GM19372 (cell line): ENCODE results near the gene PACRG.

ENCODE experiments used
- ATAC-seq: cut with Tn5 transposase; IDR thresholded peaks from one replicate; pipeline ENCODE4 v1.9.1; 2021; ENCODE audit warnings: mild to moderate bottlenecking, low read depth, moderate library complexity; ENCODE audit not compliant: unreplicated experiment

Gene PACRG

DNA sequence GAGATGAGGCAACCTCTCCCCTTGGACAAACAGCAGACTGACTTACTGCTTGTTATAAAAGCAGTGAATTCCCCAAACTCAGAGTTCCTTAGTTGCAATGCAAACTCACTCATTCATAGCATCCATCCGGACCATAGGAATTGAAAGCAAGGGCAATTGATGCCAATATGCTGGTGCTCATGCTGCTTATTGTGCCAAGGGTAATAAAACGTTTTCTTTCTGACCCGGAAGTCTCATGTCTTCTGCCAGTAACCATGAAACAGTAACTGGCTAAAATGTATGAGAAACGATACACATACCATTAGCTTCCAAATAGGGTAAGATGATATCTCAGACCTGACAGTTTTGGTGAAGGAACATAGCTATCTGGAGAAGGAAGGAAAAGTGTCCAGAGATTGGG is 18.3 kb upstream of the PACRG start:
- no peak for ATAC-seq

DNA sequence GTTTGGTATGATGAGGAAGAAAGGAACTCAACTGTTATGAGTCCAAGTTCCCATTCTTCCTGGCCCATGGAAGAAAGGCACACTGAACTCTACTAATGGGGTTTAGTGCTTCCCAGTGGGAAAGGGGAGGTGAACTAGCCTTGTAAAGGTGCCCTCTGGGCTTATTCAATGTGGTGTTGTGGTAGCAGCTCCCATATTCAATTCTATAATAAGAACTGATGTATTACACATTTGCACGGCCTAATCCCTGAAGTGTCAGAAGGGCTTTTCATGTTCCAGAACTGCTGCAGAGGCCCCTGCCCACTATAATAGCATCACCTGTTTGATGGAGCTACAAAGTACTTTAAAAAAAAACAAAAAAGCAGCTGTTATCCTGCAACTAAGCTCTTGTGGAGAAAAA is 17.4 kb upstream of the PACRG start:
- no peak for ATAC-seq

DNA sequence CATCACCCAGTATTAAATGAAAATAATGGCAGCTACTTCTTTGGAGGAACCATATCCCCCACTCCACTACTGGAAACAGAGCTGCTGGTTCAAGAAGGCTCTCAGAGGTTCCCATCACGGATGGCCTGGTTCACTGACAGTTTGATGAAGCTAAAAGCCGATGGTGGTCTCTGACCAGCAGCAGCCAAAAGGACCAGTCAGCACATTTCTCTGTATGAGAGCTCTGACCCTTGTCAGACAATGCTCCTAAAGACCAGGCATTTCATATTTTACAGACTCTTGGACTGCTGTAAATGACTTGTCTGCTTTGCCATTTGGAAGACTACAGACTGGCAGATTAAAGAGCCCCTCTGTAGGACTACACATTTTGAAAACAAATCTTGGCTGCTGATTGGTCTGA is 16.8 kb upstream of the PACRG start:
- no peak for ATAC-seq

DNA sequence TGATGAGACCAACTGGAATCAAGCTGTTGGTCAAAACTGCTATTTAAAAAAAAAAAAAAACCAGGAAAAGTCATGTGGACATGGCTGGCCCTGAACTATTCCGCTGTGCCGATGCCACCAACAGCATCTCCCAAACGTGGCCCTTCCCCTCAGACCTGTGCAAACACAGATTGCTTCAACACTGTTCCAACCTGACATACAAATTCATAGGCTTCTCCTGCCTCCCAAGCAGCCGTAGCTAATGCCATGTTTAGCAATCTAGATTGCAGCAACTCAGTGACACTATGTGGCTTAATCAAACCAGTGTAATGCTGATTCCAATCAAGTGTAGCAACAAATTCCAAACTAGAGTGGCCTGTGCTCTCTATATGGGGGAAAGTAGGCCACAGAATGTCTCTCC is 16.4 kb upstream of the PACRG start:
- no peak for ATAC-seq

DNA sequence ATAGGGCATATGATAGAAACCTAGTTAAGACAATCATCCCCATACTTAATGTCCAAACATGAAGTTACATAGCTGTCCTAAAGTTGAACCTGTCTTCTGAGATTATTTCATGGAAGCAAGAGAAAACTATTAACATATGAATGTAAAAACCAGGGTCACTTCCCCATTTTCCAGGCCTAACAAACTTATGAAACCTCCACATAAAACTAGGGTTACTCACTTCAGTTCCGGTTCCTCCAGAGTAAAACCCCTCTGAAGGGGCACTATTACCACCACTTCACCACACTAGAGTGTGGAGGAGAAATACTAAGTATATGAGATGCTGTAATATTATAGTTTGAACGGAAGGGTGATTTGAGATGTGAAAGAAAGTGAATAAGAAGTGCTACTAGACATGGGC is 15.1 kb upstream of the PACRG start:
- no peak for ATAC-seq

DNA sequence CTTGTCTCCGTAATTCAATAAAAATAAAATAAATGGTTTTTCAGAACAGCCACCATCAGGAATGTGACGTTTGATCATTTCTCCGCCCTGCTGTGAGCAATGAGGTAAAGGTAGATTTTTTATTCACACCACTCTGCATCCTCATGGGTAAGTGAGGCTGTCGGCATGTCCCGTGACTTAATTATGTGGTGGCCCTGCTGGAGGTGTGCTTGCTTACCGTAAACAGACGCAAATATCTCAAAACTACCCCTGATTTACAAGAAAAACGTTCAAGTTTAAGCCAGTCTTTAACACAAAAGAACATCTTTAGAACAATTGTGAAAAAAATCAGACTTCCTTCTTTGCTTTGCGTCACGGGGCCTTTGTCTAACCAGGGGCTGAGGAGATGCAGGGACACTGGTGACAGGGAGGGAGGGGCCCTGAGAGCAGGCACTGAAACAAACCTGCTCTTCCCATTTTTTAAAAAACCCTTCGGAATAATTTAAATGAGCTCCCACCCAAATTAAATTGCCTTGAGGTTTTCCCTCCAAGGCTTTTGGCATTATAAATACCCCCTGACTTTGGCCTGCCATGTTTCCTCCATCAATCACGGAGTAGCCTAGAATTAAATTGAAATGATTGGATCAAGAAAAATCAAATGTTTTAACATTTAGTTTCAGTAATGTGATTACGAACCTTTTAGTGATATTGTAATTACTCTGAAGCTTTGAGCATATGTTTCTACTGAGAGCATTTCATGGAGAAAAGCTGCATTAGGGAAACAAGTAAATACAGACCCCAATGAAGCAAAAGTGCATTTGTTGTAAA is 13.6 kb upstream of the PACRG start:
- ATAC-seq = no peak

DNA sequence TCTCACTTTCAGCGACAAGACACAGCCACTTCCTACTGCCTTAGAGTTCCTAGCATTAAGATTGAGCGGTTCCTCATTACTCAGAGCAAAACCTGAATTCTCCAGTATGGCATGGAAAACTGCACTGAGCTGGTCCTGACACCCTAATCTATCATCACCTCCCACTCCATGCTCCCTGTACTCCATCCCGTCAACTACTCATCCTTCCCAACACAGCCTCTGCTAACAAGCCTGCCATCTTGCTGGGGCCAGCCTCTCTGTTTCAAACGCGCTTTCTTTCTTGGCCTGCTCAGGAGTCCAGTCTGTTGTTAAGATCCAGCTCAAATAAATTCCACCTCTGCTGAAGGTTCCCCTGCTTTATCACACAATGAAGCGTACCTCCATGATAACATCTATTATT is 12.2 kb upstream of the PACRG start:
- no peak for ATAC-seq

DNA sequence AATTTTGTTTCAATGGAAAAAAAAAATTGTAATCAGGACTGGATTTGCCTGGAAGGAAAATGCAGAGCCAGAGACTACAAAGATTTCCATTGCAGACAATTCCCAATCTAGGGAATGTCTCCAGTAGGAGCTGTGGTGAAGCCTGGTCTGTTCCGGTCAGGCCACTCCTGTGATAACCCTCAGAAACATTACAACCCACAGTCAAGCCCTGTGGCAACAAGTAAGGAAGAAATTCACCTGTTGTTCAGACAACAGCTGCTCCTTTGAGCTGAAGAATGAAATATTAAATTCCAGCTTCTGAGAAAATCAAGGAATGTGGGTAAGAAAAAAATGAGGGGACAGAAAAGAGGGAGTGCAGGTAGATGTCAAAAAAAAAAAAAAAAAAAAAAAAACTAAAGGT is 8.2 kb upstream of the PACRG start:
- no peak for ATAC-seq

DNA sequence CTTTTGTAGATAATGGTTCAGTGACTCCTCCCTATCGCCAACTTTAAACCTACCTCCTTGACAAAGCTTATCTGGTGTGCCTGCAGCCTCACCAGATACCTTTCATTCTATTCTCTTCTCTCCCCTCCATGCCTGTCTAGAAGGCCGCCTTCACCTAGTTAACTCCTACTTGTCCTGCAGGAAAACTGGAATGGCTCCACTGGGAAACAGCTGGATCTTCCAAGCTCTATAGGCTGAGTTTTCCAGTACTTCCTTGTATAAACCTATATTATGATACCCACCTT is 6.4 kb upstream of the PACRG start:
- no peak for ATAC-seq

DNA sequence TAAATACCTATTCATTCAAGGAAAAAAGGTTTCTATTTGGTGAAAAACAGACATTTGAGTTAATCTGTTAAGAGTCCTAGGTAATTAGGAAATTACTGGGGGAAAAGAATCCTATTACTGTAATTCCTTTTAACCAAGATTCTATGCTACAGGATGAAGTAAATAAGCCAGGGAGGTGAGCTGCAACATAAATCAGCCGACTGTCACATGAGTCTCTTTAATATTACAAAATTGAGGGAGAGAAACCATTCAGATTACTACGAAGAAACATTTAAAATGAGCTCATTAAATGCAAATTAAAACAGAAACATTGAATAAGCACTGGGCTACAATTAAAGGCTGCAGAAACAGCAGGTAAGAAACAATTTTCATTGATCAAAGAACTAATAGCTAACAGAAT is 5.5 kb upstream of the PACRG start:
- ATAC-seq = no peak

DNA sequence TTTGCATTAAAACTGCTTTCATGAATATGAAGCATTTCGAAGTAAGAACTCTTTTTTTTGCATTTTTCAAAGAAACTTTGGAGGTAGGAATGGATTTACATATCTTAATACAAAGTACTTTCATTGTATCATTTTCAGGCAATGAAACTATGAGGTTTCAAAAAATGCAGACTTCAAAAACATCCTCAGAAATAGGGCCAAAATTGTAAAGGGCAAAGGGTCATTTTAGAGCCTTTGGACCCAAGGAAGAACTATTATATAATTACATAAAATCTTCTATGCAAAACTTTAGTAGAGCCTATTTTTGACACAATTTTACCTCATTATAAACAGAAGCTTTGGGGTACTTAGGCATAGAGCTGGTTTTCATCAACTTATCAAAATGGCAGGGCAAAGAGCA is 5.1 kb upstream of the PACRG start:
- no peak for ATAC-seq

DNA sequence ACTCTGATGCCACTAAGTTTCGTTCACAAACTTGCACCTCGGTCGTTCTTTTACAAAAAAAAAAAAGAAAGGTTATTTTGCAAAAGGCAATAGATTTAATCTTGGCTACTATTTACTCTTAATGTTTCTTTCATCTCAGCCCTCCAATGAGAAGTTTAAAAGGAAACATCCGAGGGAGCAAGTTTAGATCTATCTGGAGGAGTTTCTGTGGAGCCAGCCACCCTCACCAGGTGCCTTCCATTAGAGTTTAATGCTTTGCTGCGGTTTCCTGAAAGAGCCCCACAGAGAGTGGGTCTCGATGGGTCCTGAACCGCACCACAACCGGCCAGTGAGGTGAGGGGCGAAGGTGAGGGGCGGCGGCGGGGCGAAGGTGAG is 840 bp upstream of the PACRG start:
- peak; percentile 1 for ATAC-seq

DNA sequence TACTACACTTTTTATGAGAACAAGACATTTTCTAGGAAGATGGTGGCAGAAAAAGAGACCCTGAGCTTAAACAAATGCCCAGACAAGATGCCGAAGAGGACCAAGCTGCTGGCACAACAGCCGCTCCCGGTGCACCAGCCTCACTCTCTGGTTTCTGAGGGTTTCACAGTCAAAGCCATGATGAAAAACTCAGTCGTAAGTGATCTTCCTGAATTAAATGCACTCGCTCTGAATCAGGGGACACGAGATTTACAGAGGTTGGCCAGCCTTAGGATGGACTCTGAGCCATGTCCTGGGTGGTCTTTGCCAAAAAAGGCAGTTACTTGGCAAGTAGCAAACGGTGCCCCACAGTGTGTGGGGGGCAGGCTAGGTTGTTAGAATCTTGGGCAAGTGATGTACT is 423 bp downstream of the PACRG start:
- no peak for ATAC-seq

DNA sequence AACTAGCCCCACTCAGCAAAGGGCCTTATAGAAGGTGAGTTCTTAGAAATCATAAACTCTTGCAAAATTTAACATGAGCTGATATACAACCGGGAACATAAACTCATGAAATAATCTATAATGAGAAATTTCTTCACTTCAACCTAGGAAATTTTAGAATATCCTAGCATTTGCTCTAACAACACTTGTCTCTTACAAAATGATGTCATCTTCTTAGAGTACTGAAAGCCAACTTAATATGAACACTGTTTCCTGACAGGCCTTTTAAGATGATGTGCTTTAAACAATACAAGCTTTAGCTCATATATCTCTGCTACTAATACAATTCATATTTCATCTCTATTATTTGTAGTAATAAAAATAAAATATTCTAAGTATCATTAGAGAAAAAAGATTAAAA is 932 bp downstream of the PACRG start:
- no peak for ATAC-seq

DNA sequence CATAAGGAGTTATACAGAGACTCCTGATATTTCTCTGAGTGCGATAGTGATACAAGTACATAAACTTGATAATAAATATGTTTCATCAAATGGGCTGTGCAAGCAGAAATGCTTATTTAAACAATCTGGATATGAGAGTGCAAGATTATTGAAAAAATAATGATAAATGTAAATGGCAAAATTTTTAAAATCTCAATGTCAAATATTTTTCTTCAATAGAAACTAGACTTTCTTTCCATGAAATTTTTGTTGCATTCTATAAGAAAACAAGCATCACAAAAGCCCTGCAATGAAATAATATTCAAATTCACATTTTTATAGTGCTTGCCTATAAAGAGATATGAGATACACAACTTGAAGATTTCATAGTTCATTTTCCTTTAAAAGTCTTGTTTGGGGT is 2.7 kb downstream of the PACRG start:
- no peak for ATAC-seq

DNA sequence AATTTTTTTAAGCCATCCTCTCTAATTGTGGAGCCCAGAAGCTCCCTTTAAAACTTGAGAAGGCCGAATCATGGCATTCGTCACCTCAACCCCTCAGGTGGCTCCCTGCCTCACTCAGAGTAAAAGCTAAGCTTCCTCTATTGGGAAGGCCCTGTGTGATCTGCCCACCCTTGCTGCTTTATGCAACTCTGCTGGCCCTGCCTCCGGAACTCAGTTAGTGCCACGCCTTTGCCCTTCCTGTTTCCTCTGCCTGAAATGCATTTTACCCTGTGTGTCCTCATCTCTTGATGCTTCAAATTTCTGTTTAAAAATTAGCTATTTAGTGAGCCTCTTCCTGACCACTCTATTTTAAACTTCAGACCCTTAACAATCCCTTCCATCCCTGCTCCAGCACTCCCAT is 5.7 kb downstream of the PACRG start:
- ATAC-seq = no peak

DNA sequence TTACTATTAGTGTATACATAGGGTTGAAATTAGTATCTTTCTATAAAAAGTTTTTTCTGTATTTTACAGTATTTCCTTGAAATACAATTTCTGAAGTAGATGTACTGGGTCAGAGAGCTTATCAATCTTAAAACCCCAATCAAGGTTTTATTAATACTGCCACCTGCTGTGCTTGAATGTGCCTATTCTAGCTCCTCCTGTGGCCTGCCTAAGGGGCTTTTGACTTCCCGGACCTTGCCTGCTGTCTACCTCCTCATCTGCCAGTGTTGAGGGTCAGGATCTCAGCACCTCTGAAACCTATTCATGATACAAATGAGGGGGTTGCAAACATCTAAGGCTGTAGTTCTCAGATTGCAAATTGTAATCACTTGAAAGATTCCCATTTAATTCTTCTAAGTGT is 9.2 kb downstream of the PACRG start:
- ATAC-seq = no peak

DNA sequence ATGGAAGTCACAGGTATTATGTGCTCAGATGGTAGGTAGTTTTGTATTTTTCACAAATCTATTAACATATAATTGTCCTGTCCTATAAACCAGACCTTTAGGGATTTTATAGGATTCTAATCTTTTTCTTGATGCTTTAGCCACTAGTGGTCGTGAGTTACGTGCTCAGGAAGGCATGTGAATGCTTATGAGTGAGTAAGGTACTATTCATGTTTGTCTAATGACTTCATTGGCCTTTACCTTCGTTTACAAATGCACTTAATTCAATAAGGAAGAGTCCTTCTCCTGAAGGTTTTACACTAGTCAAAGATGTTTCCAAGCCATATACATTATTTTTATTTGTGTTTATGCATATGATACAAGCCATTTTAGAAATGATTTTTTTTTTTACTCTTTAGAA is 23.0 kb downstream of the PACRG start:
- ATAC-seq = no peak

DNA sequence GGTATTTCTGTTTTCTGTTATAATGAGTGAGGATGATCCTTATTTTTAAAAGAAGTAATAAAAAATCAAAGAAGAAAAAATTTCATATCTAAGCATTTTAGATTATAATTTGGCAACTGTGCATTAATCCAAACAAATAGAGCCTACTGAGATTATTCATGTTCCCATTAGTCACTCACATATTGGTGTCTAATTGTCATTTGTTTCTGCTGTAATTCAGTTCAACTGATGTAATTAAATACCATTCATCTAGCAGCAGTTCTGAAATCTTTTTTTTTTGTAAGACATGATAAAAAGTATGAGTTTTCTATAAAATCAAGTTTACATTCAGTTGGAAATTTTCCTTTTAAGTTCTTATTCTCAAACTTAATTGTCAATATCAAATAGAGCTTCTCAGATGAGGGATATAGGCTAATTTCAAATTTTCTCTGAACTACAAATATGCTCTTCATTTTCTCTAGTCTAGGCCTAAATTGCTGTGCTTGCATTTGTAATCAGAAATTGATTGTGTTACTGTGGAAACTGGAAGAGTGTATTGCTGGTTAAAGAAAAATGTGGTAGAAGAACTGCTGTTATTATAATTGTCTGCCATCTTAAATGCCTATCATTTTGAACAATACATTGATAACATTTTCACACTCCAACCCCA is 23.6 kb downstream of the PACRG start:
- no peak for ATAC-seq

DNA sequence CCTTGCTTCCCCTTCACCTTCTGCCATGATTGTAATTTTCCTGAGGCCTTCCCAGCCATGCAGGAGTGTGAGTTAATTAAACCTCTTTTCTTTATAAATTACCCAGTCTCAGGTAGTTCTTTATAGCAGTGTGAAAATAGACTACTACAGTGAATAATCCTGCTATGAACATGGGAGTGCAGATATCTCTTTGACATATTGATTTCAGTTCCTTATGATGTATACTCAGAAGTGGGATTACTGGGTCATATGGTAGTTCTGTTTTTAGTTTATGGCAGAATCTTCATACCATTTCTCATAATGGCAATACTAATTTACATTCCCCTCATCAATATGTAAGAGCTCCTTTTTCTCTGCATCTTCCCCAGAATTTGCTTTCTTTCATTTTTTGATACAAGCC is 26.0 kb downstream of the PACRG start:
- ATAC-seq = no peak

DNA sequence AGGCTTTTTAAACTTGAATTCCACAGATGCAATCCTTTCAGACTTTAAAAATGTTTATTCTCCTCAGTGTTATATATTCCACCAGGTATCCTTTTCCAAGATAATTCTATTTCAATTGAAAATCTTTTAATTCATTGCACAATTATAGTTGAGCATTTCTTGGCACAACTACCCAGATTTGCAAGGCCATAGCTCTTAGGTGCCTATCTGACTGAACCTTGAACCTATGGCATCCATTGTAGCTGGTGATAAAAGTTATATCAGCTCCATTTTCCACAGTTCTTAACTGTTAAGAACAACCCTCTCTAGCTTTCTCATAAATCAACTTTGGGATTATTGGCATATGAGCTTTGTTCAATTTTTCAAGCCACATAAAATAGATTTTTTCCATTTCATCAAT is 42.4 kb downstream of the PACRG start:
- ATAC-seq = no peak

DNA sequence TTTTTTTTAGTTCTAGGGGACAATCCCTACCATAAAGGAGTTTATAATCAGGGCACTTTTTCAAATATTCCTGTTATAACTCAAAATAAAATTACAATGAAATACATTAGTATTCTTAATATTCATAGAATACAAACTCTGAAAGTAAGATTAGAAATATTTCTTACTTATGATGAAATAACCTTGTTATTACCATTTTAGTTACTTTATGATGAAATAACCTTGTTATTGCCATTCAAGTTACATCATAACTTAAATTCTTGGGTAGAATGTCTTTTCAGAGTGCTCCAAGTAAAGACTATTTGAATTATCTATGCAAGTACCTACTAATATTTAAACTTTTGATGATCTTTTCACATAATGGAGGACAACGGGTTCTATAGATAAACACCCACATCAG is 43.2 kb downstream of the PACRG start:
- ATAC-seq = no peak

DNA sequence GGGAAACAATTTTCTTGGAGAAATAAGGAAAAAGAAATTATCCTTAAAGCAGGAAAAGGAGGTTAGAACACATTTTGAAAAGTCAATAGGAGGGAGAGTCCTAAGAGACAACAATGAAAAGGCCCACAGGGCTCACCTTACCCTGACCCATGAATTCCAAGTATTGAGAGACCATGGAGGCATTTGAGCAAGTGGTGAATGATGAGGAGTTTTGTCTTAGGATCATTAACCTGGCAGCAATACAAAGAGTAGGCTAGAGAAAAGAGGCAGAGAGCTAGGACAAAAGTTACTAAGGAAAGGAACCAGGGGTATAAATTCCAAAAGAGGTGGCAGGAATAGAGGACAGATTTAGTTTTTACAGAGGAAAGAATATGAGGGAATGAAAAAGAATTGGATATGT is 44.7 kb downstream of the PACRG start:
- no peak for ATAC-seq
